Right lobe of liver (tissue), 6 donors: ENCODE data around the gene HIC1. TPM values are rescaled to one million over a fixed set of nuclear protein-coding genes. Genes with fewer than 3 reads are reported as not detected.
A peak's percentile ranks its signal among the peaks of the same experiment; 100 is the strongest.

Source experiments
- ATAC-seq, 4 donors: fragments of 200-7000 bp; cut with Tn5 transposase; one replicate each; pipeline ENCODE4 v1.9.1; 2020; ENCODE audit warnings: mild to moderate bottlenecking in 4 of 4, moderate library complexity in 4 of 4
- DNase-seq, 3 donors: peaks; one replicate each; pipeline ENCODE4 v3.0.0-alpha.2; 2020
- H3K27ac ChIP-seq, 3 donors: fragments of 200-600 bp; one replicate each; pipeline ENCODE4 v1.8.0; 2022
- H3K27me3 ChIP-seq, 2 donors: fragments of 200-600 bp; one replicate each; pipeline ENCODE4 v1.8.0; 2022
- H3K36me3 ChIP-seq, 4 donors: fragments of 200-600 bp; sonication (generic) in 1 of 4; one replicate each; pipeline versions ENCODE4 v1.5.1 to v1.8.0; 2017 to 2022; ENCODE audit warnings: control low read depth in 1 of 4
- H3K4me1 ChIP-seq, 4 donors: fragments of 200-600 bp; sonication (generic) in 1 of 4; one replicate each; pipeline versions ENCODE4 v1.5.1 to v1.8.0; 2017 to 2022; ENCODE audit warnings: control low read depth in 1 of 4
- H3K4me3 ChIP-seq, 3 donors: fragments of 200-600 bp; one replicate each; pipeline ENCODE4 v1.8.0; 2022
- H3K9me3 ChIP-seq, 4 donors: fragments of 200-600 bp; sonication (generic) in 1 of 4; one replicate each; pipeline versions ENCODE4 v1.5.1 to v1.8.0; 2017 to 2022; ENCODE audit warnings: control low read depth in 1 of 4
- CTCF ChIP-seq, 4 donors: fragments of 200-600 bp in 3 of 4; fragments of 450-650 bp in 1 of 4; IDR thresholded peaks; one replicate each; pipeline versions ENCODE4 v1.5.1 to v1.8.0; 2016 to 2022; ENCODE audit warnings: antibody characterized with exemption in 4 of 4, mild to moderate bottlenecking in 2 of 4
- POLR2A ChIP-seq: fragments of 450-650 bp; IDR thresholded peaks from one replicate; pipeline ENCODE4 v1.6.1; 2017; ENCODE audit warnings: antibody characterized with exemption, mild to moderate bottlenecking
- WGBS: methylation state at CpG from one replicate; pipeline ENCODE4 v1.1.6; 2018; ENCODE audit warnings: low coverage, low lambda C conversion rate; ENCODE audit not compliant: insufficient coverage; ENCODE audit errors: missing lambda C conversion rate; 5-methylcytosine and 5-hydroxymethylcytosine counted together
- intact Hi-C, 2 donors: fragments of 100-400 bp; cut with DNase I; formaldehyde crosslinking; loops; one replicate each; pipeline versions ENCODE4 v1.11.2 to v1.14.1; 2022
- total RNA-seq, 6 experiments: library from RNA; depleted of rRNA in 2 of 6; stranded (reverse); fragments of >200 nt in 2 of 6; fragmentation: NEBNext Ultra II Directional in 3 of 6; extraction: Animal tissue kit (Norgen Biotek cat#: 25700) in 3 of 6; gene quantifications; one replicate each; pipeline versions ENCODE4 v1.1.0 to v1.2.4, GENCODE V29; 2016 to 2023
- donor health status: DM: no; HTN: yes; CAD: no.
- donor health status: DM: no; HTN: no; CAD: no.
- donor health status: DM: no; HTN: no; CAD: no.
- donor health status: DM: no; HTN: yes; CAD: no.
- donor health status: DM: no; HTN: yes; CAD: no.

Gene HIC1
- total RNA-seq, 6 experiments from 2014 or later, result 4.7 to 14.8 (median 6.1) TPM

DNA sequence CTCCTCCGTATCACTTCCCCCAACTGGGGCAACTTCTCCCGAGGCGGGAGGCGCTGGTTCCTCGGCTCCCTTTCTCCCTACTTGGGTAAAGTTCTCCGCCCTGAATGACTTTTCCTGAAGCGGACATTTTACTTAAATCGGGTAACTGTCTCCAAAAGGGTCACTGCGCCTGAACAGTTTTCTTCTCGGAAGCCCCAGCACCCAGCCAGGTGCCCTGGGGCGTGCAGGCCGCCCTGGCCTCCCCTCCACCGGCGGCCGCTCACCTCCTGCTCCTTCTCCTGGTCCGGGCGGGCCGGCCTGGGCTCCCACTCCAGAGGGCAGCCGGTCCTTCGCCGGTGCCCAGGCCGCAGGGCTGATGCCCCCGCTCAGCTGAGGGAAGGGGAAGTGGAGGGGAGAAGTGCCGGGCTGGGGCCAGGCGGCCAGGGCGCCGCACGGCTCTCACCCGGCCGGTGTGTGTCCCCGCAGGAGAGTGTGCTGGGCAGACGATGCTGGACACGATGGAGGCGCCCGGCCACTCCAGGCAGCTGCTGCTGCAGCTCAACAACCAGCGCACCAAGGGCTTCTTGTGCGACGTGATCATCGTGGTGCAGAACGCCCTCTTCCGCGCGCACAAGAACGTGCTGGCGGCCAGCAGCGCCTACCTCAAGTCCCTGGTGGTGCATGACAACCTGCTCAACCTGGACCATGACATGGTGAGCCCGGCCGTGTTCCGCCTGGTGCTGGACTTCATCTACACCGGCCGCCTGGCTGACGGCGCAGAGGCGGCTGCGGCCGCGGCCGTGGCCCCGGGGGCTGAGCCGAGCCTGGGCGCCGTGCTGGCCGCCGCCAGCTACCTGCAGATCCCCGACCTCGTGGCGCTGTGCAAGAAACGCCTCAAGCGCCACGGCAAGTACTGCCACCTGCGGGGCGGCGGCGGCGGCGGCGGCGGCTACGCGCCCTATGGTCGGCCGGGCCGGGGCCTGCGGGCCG, 1.6 kb downstream of the HIC1 start:
- Histone ChIP-seq H3K4me3 (peak overlapping the region; percentile 26 to 59 (median 32)), H3K4me1 (peaks cover 0 to 33% (median 5%) of the 10 kb centered on the region in 4 donors), H3K27ac (peak overlapping the region; percentile 50 to 84 (median 71)), H3K36me3 (no peaks in the 10 kb centered on the region), H3K9me3 (no peaks in the 10 kb centered on the region), H3K27me3 (peaks cover 0 to 19% of the 10 kb centered on the region in 2 donors)
- ATAC-seq (peak in 1 of 4 donors; percentile 3), DNase-seq (peak in 1 of 3 donors; percentile 54)
- intact Hi-C loops, result loop anchor here (5.0 to 10.0 kb wide), 2 partner anchors 186 to 188 kb away; no protein-coding TSS in a partner anchor
- TF ChIP-seq CTCF (IDR thresholded peaks at IDR 0.05) (peak in 3 of 4 donors; percentile 6 to 32 (median 26)), POLR2A (no peak)
- 18% methylated on average over 14 of the region's 85 CpGs for WGBS

GRCh38 chr17:2057175-2057759, 2.4 kb downstream of the HIC1 start:
- DNase-seq, result no peak
- Histone ChIP-seq H3K4me1 (peaks cover 0 to 33% (median 5%) of the 10 kb centered on the region in 4 donors), H3K9me3 (no peaks in the 10 kb centered on the region), H3K36me3 (no peaks in the 10 kb centered on the region), H3K4me3 (peak overlapping the region in 2 of 3 donors; percentile 14 to 59), H3K27me3 (peaks cover 0 to 19% of the 10 kb centered on the region in 2 donors), H3K27ac (peak overlapping the region in 2 of 3 donors; percentile 71 to 84)
- intact Hi-C loops, result loop anchor here (5.0 to 10.0 kb wide), 2 partner anchors 185 to 188 kb away; no protein-coding TSS in a partner anchor
- ATAC-seq, result no peak
- TF ChIP-seq POLR2A, result no peak
- no peak for TF ChIP-seq CTCF (IDR thresholded peaks at IDR 0.05)
- 43% methylated on average over 17 of the region's 81 CpGs for WGBS

DNA sequence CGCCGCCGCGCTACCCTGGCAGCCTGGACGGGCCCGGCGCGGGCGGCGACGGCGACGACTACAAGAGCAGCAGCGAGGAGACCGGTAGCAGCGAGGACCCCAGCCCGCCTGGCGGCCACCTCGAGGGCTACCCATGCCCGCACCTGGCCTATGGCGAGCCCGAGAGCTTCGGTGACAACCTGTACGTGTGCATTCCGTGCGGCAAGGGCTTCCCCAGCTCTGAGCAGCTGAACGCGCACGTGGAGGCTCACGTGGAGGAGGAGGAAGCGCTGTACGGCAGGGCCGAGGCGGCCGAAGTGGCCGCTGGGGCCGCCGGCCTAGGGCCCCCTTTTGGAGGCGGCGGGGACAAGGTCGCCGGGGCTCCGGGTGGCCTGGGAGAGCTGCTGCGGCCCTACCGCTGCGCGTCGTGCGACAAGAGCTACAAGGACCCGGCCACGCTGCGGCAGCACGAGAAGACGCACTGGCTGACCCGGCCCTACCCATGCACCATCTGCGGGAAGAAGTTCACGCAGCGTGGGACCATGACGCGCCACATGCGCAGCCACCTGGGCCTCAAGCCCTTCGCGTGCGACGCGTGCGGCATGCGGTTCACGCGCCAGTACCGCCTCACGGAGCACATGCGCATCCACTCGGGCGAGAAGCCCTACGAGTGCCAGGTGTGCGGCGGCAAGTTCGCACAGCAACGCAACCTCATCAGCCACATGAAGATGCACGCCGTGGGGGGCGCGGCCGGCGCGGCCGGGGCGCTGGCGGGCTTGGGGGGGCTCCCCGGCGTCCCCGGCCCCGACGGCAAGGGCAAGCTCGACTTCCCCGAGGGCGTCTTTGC, 3.1 kb downstream of the HIC1 start:
- H3K27ac ChIP-seq, result peak overlapping the region in 2 of 3 donors; percentile 71 to 84
- no CpG with 5 or more reads among the region's 98 CpGs for WGBS
- TF ChIP-seq CTCF (IDR thresholded peaks at IDR 0.05) (no peak), POLR2A (no peak)
- H3K36me3 ChIP-seq, result no peaks in the 10 kb centered on the region
- peaks cover 0 to 19% of the 10 kb centered on the region in 2 donors for H3K27me3 ChIP-seq
- no peaks in the 10 kb centered on the region for H3K9me3 ChIP-seq
- H3K4me3 ChIP-seq, result peak overlapping the region in 1 of 3 donors; percentile 20
- intact Hi-C loops, result loop anchor here (5.0 to 10.0 kb wide), 2 partner anchors 184 to 187 kb away; no protein-coding TSS in a partner anchor
- ATAC-seq, result no peak
- H3K4me1 ChIP-seq, result peaks cover 0 to 33% (median 5%) of the 10 kb centered on the region in 4 donors
- DNase-seq, result no peak
